ENCODE results near the gene GOLT1B. TPM values are rescaled to one million over a fixed set of nuclear protein-coding genes. Genes with fewer than 3 reads are reported as not detected.
A peak's percentile ranks its signal among the peaks of the same experiment; 100 is the strongest.

GOLT1B gene, protein sequence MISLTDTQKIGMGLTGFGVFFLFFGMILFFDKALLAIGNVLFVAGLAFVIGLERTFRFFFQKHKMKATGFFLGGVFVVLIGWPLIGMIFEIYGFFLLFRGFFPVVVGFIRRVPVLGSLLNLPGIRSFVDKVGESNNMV
- total RNA-seq (2014; rRNA removed) = 16.8 and 19.0 TPM in 2 replicates
- Bru-seq, nascent RNA = percentile 91 among the genes with signal in this experiment
- BruChase-seq, experiment 1, labeled RNA remaining after a 6-hour chase = percentile 93 among the genes with signal in this experiment
- BruChase-seq, experiment 2, labeled RNA remaining after a 2-hour chase = percentile 90 among the genes with signal in this experiment
- long read RNA-seq, transcript GOLT1B-201 (5 exons, 3,227 nt) = major isoform, 109 of 130 reads
- long read RNA-seq, transcript GOLT1B-202 (3 exons, 813 nt) = minor isoform, 5 of 130 reads
- long read RNA-seq, partial matches to known transcripts = 1 of 130 reads
- long read RNA-seq, other reads (novel, unspliced or antisense) = 11 of 130 reads

DNA sequence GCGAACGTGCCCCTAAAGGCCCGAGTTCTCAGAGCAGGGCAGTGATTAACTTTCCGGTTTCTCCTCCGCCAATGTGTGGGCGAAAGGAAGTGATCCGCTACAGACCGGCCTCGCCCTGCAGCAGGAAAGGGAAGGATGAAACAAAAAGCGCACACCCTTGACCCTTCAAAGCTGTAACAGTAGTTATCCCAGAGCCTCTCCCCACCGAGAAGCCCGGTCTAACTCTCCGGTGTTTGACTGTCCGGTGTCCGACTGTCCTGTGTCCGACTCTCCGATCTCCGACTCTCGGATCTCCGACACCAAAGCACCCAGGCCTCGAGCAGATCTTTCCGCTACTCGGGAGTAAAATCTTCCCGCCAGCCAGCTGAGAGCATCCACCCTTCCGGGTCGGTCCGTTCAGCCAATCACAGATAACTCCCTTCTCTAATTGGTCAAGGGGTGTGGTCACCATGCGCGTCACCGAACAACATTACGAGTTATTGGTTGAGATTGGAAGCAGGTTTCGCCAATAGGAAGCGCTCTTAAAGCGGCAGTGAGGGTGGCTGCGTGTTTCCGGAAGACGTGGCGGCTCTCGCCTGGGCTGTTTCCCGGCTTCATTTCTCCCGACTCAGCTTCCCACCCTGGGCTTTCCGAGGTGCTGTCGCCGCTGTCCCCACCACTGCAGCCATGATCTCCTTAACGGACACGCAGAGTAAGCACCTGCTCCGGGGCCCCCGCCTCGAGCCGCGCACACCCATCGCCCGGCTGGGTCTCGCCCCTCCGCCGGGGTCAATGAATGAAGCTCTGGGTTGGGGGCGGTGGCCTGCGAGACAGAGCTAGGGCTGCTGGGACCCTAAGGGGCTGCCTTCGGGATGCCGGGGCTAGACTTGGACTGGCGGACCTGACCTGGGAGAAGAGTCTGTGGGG is at the start of gene GOLT1B, which contains the start of gene RECQL:
TSS of gene GOLT1B (plus strand) at position 532 of the 906 bp plus-strand sequence. CDS start at position 667, 135 bp downstream.
TSS of gene RECQL (minus strand) at position 378 of the 906 bp plus-strand sequence. CDS start 2,065 bp downstream, outside the sequence.
- H3F3A ChIP-seq (ENCODE audit: low read length, unreplicated experiment) = no peaks in the 10 kb centered on the region
- CTCF ChIA-PET = interaction anchor here (0.5 to 0.6 kb wide), 2 partner anchors 154 to 622 kb away, joined by 3 to 4 read pairs; no protein-coding TSS in a partner anchor
- BruUV-seq (replicated peaks) = no TSS peak
- TF ChIP-seq, protein P1, sequence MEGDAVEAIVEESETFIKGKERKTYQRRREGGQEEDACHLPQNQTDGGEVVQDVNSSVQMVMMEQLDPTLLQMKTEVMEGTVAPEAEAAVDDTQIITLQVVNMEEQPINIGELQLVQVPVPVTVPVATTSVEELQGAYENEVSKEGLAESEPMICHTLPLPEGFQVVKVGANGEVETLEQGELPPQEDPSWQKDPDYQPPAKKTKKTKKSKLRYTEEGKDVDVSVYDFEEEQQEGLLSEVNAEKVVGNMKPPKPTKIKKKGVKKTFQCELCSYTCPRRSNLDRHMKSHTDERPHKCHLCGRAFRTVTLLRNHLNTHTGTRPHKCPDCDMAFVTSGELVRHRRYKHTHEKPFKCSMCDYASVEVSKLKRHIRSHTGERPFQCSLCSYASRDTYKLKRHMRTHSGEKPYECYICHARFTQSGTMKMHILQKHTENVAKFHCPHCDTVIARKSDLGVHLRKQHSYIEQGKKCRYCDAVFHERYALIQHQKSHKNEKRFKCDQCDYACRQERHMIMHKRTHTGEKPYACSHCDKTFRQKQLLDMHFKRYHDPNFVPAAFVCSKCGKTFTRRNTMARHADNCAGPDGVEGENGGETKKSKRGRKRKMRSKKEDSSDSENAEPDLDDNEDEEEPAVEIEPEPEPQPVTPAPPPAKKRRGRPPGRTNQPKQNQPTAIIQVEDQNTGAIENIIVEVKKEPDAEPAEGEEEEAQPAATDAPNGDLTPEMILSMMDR (conservative IDR thresholded peaks at IDR 0.05; ENCODE audit: low read depth, low read length) = no peak
- TF ChIP-seq EZH2phosphoT487 (IDR thresholded peaks at IDR 0.05; ENCODE audit: borderline replicate concordance, low read length) = no peak
- TF ChIP-seq EZH2 (IDR thresholded peaks at IDR 0.05; ENCODE audit: low read length, unreplicated experiment) = no peak
- peaks cover 67% of the 10 kb centered on the region for H3K79me2 ChIP-seq (ENCODE audit: low read length)
- peak within 1 kb of the TSS; percentile 97 for H3K4me2 ChIP-seq (ENCODE audit: low read length)
- H3K4me3 ChIP-seq (ENCODE audit: low read length) = peak within 1 kb of the TSS; percentile 95
- peaks cover 19% of the 10 kb centered on the region for H3K4me1 ChIP-seq (ENCODE audit: insufficient read depth, low read length)
- POLR2A ChIA-PET (ENCODE audit: unreplicated experiment) = interaction anchor here (0.6 kb wide), 1 partner anchor 208 kb away, joined by 3 read pairs; no protein-coding TSS in a partner anchor
- no peaks in the 10 kb centered on the region for H3K27me3 ChIP-seq (ENCODE audit: low read length)
- H3K36me3 ChIP-seq (ENCODE audit: low read depth, low read length) = peaks cover 6% of the 10 kb centered on the region; the same call in 1 of the 2 replicates
- DNase-seq (peak; percentile 95), ATAC-seq (peak; percentile 92)
- peak within 1 kb of the TSS; percentile 37 for H3K27ac ChIP-seq (ENCODE audit: low read length)
- H2AFZ ChIP-seq (ENCODE audit: low read length) = peak within 1 kb of the TSS; percentile 81
- peaks cover 26% of the 10 kb centered on the region for H4K20me1 ChIP-seq (ENCODE audit: low read length)
- H3K9me3 ChIP-seq (ENCODE audit: low read length) = no peaks in the 10 kb centered on the region
- H3K9me2 ChIP-seq (replicated peaks; ENCODE audit: low read length) = no peaks in the 10 kb centered on the region
- H3K9ac ChIP-seq (ENCODE audit: low read length) = peak within 1 kb of the TSS; percentile 97
- intact Hi-C loops (cut with micrococcal nuclease) = no loop called here

DNA sequence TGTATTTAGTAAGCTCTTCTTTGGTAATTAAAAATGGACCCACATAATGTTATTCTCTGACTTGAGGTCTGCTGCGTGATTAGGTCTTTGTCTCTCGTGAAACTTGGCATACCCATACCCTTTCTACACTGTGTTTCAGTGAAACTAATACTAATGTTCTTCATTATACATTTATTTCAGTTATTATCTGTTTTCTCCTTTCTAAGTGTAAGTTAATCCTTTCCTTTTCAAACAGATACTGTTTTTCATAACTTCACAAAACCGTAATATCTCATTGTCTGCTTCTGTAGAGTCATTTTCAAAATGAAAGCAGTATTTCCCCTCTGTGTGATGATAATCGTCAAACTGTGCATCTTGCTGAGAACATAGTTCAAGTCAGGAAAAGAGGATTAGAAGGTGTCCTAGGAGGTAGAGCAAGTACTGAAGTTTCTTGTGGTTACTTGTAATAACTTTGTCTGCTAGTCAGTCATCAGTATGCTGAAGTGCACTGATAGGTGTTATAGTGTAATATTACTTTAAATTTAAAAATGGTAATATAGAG is 48.2 kb upstream of the GOLT1B start:
- ChIA-PET CTCF (no interaction called here), POLR2A (ENCODE audit: unreplicated experiment) (no interaction called here)
- no peaks in the 10 kb centered on the region for H3F3A ChIP-seq (ENCODE audit: low read length, unreplicated experiment)
- no peak overlapping the region for H3K9ac ChIP-seq (ENCODE audit: low read length)
- no TSS peak for BruUV-seq (replicated peaks)
- peaks cover 2% of the 10 kb centered on the region; the same call in 1 of the 2 replicates for H3K36me3 ChIP-seq (ENCODE audit: low read depth, low read length)
- H3K27me3 ChIP-seq (ENCODE audit: low read length) = no peaks in the 10 kb centered on the region
- TF ChIP-seq, protein P1 (conservative IDR thresholded peaks at IDR 0.05; ENCODE audit: low read depth, low read length) = no peak
- TF ChIP-seq EZH2 (IDR thresholded peaks at IDR 0.05; ENCODE audit: low read length, unreplicated experiment) (no peak), EZH2phosphoT487 (IDR thresholded peaks at IDR 0.05; ENCODE audit: borderline replicate concordance, low read length) (no peak)
- no peaks in the 10 kb centered on the region for H3K4me1 ChIP-seq (ENCODE audit: insufficient read depth, low read length)
- no peaks in the 10 kb centered on the region for H3K9me2 ChIP-seq (replicated peaks; ENCODE audit: low read length)
- H3K9me3 ChIP-seq (ENCODE audit: low read length) = no peaks in the 10 kb centered on the region
- ATAC-seq (no peak), DNase-seq (no peak)
- no peak overlapping the region for H3K4me3 ChIP-seq (ENCODE audit: low read length)
- H3K27ac ChIP-seq (ENCODE audit: low read length) = no peak overlapping the region
- H3K4me2 ChIP-seq (ENCODE audit: low read length) = no peak overlapping the region
- H4K20me1 ChIP-seq (ENCODE audit: low read length) = no peaks in the 10 kb centered on the region
- H2AFZ ChIP-seq (ENCODE audit: low read length) = no peak overlapping the region
- no peaks in the 10 kb centered on the region for H3K79me2 ChIP-seq (ENCODE audit: low read length)
- intact Hi-C loops (cut with micrococcal nuclease) = no loop called here

Data from PC-3 (cell line).